ENCODE measurements around the gene CEL. TPM values are rescaled to one million over a fixed set of nuclear protein-coding genes. Genes with fewer than 3 reads are reported as not detected.
A peak's percentile ranks its signal among the peaks of the same experiment; 100 is the strongest.
"Not testable (repeated sequence)": the region's sequence is repeated elsewhere in the genome, so short reads cannot be mapped to it uniquely, and the experiment has no call there.

CEL gene
- 6.9 TPM for total RNA-seq (2021; ENCODE audit: unreplicated experiment)
- 0.79 and 1.4 TPM in 2 replicates for polyA plus RNA-seq (2012)
- Bru-seq, nascent RNA: percentile 35 among the genes with signal in this experiment
- BruChase-seq, experiment 1, labeled RNA remaining after a 6-hour chase: percentile 48 among the genes with signal in this experiment
- percentile 46 among the genes with signal in this experiment for BruChase-seq, experiment 2, labeled RNA remaining after a 2-hour chase
- long read RNA-seq, partial matches to known transcripts: 1 of 1 reads
- long read RNA-seq, other reads (novel, unspliced or antisense): 0 of 1 reads

GRCh38 chr9:133061764-133062145, at the start of gene CEL:
Gene CEL, plus strand, starts transcription at chr9:133061981. Its CDS starts 22 bp downstream, at chr9:133062003.
- H3K27me3 ChIP-seq (ENCODE audit: insufficient read depth, low read length); POLR2A ChIA-PET; BruUV-seq (replicated peaks); RAD21 ChIA-PET (ENCODE audit: low non-redundant PET in 1 of 2, low total read pairs in 2 of 2, uncharacterized antibody in 2 of 2, unreplicated experiment in 2 of 2); DNase-seq (ENCODE audit: low read depth, low spot score); H3K4me3 ChIP-seq (replicated peaks in 1 of 2; ENCODE audit: low read depth in 1 of 2, low read length in 2 of 2); H4K20me1 ChIP-seq (ENCODE audit: insufficient read depth); H3K79me2 ChIP-seq (ENCODE audit: insufficient read depth, low read length); H3K4me2 ChIP-seq (ENCODE audit: low read length); H3K9me2 ChIP-seq (ENCODE audit: insufficient read depth); ATAC-seq; H3K9ac ChIP-seq (ENCODE audit: low read length); H3K9me3 ChIP-seq (ENCODE audit: control insufficient read depth in 1 of 2, insufficient read depth in 1 of 2, low read depth in 1 of 2, low read length in 2 of 2); CTCF ChIA-PET; H3K36me3 ChIP-seq (ENCODE audit: control insufficient read depth in 1 of 2, insufficient read depth in 2 of 2, low read length in 2 of 2); H3K4me1 ChIP-seq (ENCODE audit: control insufficient read depth in 1 of 2, insufficient read depth in 2 of 2, low read length in 2 of 2); intact Hi-C loops (cut with micrococcal nuclease); H2AFZ ChIP-seq (ENCODE audit: low read depth, low read length, poor library complexity, severe bottlenecking): not testable (repeated sequence)
- peak within 1 kb of the TSS; percentile 13; the same call in 1 of the 2 replicates for H3K27ac ChIP-seq (ENCODE audit: low read depth, low read length)

GRCh38 chr9:133014696-133015095, 47.1 kb upstream of the CEL start:
- ATAC-seq (no peak), DNase-seq (ENCODE audit: low read depth, low spot score) (no peak)
- intact Hi-C loops (cut with micrococcal nuclease): no loop called here
- Histone ChIP-seq H3K79me2 (ENCODE audit: insufficient read depth, low read length) (no peaks in the 10 kb centered on the region), H3K9ac (ENCODE audit: low read length) (no peak overlapping the region), H4K20me1 (ENCODE audit: insufficient read depth) (no peaks in the 10 kb centered on the region), H3K4me1 (ENCODE audit: control insufficient read depth in 1 of 2, insufficient read depth in 2 of 2, low read length in 2 of 2) (no peaks in the 10 kb centered on the region), H3K4me2 (ENCODE audit: low read length) (no peak overlapping the region), H2AFZ (ENCODE audit: low read depth, low read length, poor library complexity, severe bottlenecking) (no peak overlapping the region), H3K9me2 (ENCODE audit: insufficient read depth) (no peaks in the 10 kb centered on the region), H3K4me3 (replicated peaks in 1 of 2; ENCODE audit: low read depth in 1 of 2, low read length in 2 of 2) (no peak overlapping the region), H3K27ac (ENCODE audit: low read depth, low read length) (no peak overlapping the region), H3K27me3 (ENCODE audit: insufficient read depth, low read length) (no peaks in the 10 kb centered on the region), H3K9me3 (ENCODE audit: control insufficient read depth in 1 of 2, insufficient read depth in 1 of 2, low read depth in 1 of 2, low read length in 2 of 2) (0 out of 4 replicates have a peak, but pooled peaks cover 0 to 3% of the 10 kb centered on the region in 2 experiments), H3K36me3 (ENCODE audit: control insufficient read depth in 1 of 2, insufficient read depth in 2 of 2, low read length in 2 of 2) (no peaks in the 10 kb centered on the region)
- ChIA-PET RAD21 (ENCODE audit: low non-redundant PET in 1 of 2, low total read pairs in 2 of 2, uncharacterized antibody in 2 of 2, unreplicated experiment in 2 of 2) (no interaction called here), POLR2A (no interaction called here), CTCF (no interaction called here)
- no TSS peak for BruUV-seq (replicated peaks)
- TF ChIP-seq TCF7L2 (IDR thresholded peaks at IDR 0.05; ENCODE audit: borderline replicate concordance, extremely low read depth, insufficient read depth, insufficient read length) (no peak), ZBTB33 (IDR thresholded peaks at IDR 0.05; ENCODE audit: extremely low read depth, insufficient replicate concordance, low read length) (no peak), ATF3 (IDR thresholded peaks at IDR 0.05) (no peak), EZH2 (IDR thresholded peaks at IDR 0.05) (no peak), FOSL1 (IDR thresholded peaks at IDR 0.05; ENCODE audit: low read depth) (no peak), ZNF274 (IDR thresholded peaks at IDR 0.05; ENCODE audit: low read depth, low read length) (no peak), YY1 (IDR thresholded peaks at IDR 0.05; ENCODE audit: extremely low read depth, insufficient replicate concordance, low read depth, low read length) (no peak), SIN3A (IDR thresholded peaks at IDR 0.05; ENCODE audit: low read depth) (no peak), CTCF (IDR thresholded peaks at IDR 0.05 in 2 of 3, conservative IDR thresholded peaks at IDR 0.05 in 1 of 3; ENCODE audit: borderline replicate concordance in 1 of 3, insufficient read depth in 1 of 3, low read depth in 2 of 3, low read length in 2 of 3) (no peak), SRF (IDR thresholded peaks at IDR 0.05; ENCODE audit: low read depth) (no peak), EZH2phosphoT487 (IDR thresholded peaks at IDR 0.05; ENCODE audit: borderline replicate concordance) (no peak), RAD21 (IDR thresholded peaks at IDR 0.05; ENCODE audit: low read depth) (no peak)
